Measurements from ENCODE around the gene COL2A1.
"Not testable (repeated sequence)": the region's sequence is repeated elsewhere in the genome, so short reads cannot be mapped to it uniquely, and the experiment has no call there.

The COL2A1 gene

DNA sequence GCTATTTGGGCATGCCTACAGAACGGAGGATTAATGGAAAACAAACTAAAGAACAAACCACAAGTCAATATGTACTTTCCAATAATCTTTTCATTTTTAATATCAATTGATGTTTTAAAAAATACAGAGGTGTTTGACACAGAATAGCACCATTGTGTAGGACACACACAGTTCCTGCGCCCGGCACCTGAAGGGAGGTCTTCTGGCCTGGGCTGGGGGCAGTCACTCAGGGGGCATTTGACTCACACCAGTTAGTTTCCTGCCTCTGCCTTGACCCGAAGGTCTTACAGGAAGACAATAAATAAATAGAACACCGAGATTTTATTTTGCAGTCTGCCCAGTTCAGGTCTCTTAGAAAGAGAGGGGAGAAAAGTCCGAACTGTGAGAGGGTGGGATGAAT is 31.4 kb downstream of the COL2A1 start:
- DNase-seq = no peak

DNA sequence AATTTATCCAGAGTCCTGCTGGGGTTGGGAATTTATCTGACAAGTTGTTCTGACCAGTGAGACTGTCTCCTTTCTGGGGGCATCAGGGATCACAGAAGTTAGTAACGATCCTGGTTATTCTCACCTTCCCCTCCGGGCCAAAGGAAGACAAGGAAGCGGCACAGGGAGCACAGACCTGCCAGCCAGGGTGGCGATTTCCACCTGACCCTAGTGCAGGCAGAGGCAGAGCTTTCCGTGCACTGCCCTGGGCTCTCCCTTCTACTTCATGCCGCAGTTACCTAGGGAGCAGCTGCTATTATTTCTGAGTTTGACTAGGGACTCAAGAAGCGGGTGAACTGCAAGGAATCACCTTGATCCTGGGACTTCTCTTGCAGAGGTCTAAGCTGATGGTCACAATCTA is 33.4 kb downstream of the COL2A1 start:
- no peak for DNase-seq

DNA sequence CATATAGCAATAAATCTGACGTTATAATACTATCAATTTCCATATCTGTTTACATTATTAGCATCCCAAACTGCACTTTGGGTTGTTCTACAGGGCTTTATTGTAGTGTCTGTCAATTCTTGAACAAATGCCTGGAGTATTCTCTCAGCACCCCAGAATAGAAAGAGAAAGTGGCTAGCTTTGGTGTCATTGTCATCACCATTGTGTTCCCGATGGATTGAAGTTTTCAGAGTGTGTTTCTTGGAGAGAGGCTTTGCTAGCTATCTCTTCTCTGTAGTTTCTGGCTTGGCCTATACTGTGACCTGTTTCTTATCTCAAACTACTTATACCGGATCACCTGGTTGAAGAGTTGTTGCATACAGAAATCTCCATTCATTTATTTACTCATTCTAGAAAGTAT is 34.4 kb downstream of the COL2A1 start:
- no peak for DNase-seq

DNA sequence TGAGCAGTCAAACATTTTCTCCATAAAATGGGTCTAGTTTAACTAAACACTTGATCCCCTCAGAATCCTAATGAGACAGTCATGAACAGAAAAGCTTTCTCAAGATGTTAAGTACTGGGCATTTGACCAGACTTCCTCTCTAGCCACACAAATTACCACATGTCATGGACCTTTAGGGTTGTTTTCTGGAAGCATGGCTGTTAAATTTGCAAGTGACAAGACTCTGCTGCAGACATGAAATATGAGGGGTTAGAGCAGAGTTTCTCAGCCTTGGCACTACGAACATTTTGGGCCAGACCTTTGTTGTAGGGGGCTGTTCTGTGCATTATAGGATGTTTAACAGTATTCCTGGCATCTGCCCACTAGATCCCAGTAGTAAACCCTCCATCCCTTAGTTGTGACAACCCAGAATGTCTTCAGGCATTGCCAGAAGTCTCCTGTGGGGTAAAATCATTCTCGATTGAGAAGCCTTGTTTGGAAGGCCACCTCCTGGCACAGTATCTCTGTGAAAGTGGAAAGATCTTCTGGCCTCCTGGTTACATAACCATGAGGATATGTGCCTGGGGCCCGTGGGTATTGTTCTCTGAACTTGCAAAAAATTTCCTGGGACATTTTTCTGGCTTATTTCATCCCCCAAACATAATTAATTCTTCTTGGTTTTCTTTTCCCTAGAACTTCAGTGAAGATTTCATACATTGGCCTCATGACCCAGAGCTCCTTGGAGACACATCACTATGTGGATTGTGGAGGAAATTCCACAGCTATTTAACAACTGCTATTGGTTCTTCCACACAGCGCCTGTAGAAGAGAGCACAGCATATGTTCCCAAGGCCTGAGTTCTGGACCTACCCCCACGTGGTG is 36.6 kb downstream of the COL2A1 start:
- no peak for DNase-seq

- no peak for DNase-seq
These were observed 38.7 kb downstream of the COL2A1 start for GRCh38 chr12:47965581-47965980.

- DNase-seq = peak in 1 of 2 experiments; percentile 10
These were observed 40.1 kb downstream of the COL2A1 start for GRCh38 chr12:47964106-47964728.

DNA sequence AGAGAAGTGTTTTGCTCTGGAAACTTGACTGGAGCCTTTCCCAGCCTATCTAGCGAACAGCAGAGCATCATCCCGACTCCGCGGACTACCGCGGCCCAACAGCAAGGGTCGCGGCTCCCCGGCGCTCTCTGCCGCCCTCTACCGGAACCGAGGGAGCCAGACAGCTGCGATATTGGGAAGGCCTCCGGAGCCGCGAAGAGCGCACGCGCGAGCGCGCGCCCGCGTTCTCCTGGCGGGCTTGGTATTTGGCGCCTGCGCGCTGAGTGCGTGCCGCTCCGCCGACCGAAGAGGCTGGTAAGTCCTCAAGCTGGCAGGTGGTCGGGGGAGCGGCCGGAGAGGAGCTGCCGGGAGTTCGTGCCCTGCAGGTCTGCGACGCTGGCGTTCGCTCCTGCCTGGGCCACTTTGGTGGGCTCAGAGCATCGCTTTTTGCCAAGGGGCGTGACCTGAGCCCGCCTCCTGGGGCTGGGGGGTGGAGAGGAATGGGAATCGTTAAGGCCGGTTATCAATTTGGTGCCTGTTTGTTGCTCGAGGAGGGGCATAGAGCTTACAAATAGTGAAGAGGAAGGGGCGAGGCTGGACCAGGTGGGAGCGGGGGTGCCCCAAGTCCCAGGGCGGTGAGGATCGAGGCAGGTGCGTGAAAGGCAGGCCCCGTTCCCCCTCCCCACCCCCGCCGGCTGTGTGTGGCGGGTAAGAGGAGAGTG is 40.8 kb downstream of the COL2A1 start, which contains the start of gene TMEM106C:
Gene TMEM106C, plus strand, starts transcription at position 257 of the 701 bp plus-strand sequence. CDS start 641 bp downstream, outside the sequence.
- peak; percentile 82 to 95 for DNase-seq

DNA sequence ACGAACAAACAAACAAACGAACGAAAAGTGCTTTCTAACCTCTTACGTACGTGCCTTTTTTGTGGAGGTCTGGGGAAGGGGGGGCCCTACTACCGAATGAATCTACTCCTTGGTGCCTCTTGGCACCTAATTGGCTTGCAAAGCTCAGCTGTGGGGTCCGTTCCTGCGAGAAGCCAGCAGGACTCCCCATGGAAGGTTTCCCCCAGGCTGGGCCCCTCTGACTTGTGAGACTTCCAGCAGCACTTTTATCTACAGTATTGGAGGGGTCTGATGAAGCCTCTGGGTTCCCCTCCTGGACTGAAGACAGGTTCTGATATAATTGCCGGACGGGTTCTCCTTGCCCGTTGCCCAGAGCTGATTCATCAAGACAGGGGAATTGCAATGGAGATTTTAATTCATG is 42.1 kb downstream of the COL2A1 start:
- no peak for DNase-seq

- not testable (repeated sequence) for DNase-seq
These were observed 46.6 kb downstream of the COL2A1 start for GRCh38 chr12:47957671-47958070.

GRCh38 chr12:47955059-47955458 is 49.2 kb downstream of the COL2A1 start:
- no peak for DNase-seq

GRCh38 chr12:47954467-47955045 is 49.7 kb downstream of the COL2A1 start:
- no peak for DNase-seq

- no peak for DNase-seq
These were observed 50.2 kb downstream of the COL2A1 start for GRCh38 chr12:47954058-47954457.

- DNase-seq = no peak
These were observed 53.3 kb downstream of the COL2A1 start for GRCh38 chr12:47950856-47951468.

- peak; percentile 29 to 72 for DNase-seq
These were observed 54.6 kb downstream of the COL2A1 start for GRCh38 chr12:47949441-47950341.

GRCh38 chr12:47947341-47947740 is 56.9 kb downstream of the COL2A1 start:
- DNase-seq = no peak

DNA sequence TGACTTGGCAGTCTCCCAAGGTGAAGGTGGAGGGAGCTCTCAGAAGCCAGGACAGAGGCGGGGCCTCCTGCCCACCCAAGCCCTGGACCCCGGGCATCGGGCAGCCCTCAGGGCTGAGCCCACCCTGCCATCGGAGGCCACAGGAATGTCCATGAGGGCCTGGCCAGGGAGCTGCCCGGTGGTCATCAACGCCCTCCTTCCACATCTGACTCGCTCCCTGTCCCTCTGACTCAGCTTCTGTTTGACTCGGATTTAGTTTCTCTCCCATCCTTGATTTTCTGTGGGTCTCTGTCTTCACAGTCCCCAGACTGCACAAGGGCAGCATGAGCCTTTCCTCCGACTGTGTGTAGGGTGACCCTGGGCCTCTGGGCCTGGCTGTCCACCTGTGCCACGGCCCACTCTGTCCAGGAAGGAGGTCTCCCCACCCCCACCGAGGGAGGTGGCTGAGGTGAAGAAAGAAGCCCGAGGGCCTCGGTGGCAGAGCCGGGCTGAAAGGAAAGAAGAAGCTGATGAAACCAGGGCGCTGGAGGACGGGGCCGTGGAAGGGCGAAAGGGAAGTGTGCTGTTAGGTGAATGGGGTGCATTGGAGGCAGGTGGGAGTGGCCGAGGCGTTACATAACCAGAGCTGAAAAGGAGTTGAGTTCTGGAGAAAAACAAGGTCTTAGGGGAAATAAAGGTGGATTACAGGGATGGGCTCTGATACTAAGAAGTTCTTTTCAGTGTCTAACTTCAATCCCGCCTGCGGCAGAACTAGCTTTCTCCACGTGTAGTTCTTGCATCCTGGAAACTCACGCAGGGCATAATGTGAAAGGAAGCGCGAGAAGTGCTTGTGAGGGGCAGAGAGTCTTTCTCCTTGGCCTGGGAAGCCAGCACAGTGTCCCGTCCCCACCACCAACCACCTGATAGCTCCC is 57.6 kb downstream of the COL2A1 start:
- no peak for DNase-seq

DNA sequence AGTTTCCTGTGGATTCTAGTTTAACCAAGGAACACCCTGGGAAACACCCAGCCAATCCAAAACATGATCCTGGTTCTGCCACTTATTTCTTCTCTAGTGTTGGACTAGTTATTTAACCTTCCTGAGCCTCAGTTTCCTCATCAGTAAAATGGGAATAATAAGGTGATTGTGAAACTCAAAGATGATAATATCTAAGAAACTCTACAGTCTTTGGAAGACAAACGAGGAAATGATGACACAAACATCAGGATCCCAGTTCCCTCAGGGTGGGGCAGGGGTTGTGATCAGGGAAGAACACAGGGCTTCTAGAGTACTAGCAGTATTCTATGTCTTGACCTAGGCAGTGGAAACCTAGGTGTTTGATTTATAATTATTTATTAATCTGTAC is 58.9 kb downstream of the COL2A1 start:
- no peak for DNase-seq

GRCh38 chr12:47944685-47945340 is 59.5 kb downstream of the COL2A1 start:
- DNase-seq = no peak

- DNase-seq = no peak
These were observed 60.5 kb downstream of the COL2A1 start for GRCh38 chr12:47943623-47944340.

All from NCI-H446 (cell line).